Neuron (in vitro differentiated cells): ENCODE measurements around the gene MYL9.
A peak's percentile ranks its signal among the peaks of the same experiment; 100 is the strongest.
"Not testable (repeated sequence)": the region's sequence is repeated elsewhere in the genome, so short reads cannot be mapped to it uniquely, and the experiment has no call there.

Experiments used
- H2AFZ ChIP-seq: one replicate; pipeline ENCODE4 v1.6.1; 2013; ENCODE audit warnings: low read depth, mild to moderate bottlenecking, inconsistent platforms, low read length, moderate library complexity
- H3K27me3 ChIP-seq: one replicate; pipeline ENCODE4 v1.6.1; 2013; ENCODE audit warnings: low read length; ENCODE audit not compliant: insufficient read depth
- H3K36me3 ChIP-seq: one replicate; pipeline ENCODE4 v1.6.1; 2013; ENCODE audit warnings: low read length; ENCODE audit not compliant: insufficient read depth
- H3K4me1 ChIP-seq: one replicate; pipeline ENCODE4 v1.6.1; 2013; ENCODE audit warnings: low read length; ENCODE audit not compliant: insufficient read depth
- H3K4me3 ChIP-seq: 2 replicates; pipeline ENCODE4 v1.5.1; 2013; ENCODE audit warnings: mild to moderate bottlenecking, low read length, moderate library complexity
- H3K9me3 ChIP-seq: one replicate; pipeline ENCODE4 v1.6.1; 2013; ENCODE audit warnings: low read length

The MYL9 gene

DNA sequence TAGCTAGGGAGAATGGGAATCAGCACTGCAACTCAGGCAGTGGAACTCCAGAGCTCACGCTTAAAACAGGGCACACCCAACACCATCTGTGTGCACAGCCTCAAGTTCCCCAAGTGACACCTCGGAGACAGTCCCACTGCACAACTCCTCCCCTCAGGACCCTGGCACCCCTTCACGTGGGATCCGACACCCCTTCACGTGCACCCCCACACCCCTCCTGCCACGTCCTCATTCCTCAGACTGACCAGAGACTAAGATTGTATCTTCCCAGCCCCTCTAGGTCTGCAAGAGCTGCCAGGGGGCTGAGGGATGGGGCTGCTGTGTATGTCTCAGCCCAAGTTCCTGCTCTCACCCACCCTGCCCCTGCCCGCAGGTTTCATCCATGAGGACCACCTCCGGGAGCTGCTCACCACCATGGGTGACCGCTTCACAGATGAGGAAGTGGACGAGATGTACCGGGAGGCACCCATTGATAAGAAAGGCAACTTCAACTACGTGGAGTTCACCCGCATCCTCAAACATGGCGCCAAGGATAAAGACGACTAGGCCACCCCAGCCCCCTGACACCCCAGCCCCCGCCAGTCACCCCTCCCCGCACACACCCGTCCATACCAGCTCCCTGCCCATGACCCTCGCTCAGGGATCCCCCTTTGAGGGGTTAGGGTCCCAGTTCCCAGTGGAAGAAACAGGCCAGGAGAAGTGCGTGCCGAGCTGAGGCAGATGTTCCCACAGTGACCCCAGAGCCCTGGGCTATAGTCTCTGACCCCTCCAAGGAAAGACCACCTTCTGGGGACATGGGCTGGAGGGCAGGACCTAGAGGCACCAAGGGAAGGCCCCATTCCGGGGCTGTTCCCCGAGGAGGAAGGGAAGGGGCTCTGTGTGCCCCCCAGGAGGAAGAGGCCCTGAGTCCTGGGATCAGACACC is 7.6 kb downstream of the MYL9 start:
- H3K4me1 ChIP-seq, result no peaks in the 10 kb centered on the region
- H3K36me3 ChIP-seq, result no peaks in the 10 kb centered on the region
- H3K9me3 ChIP-seq, result no peaks in the 10 kb centered on the region
- H2AFZ ChIP-seq, result no peak overlapping the region
- H3K27me3 ChIP-seq, result no peaks in the 10 kb centered on the region
- no peak overlapping the region for H3K4me3 ChIP-seq

GRCh38 chr20:36549628-36549941 is 8.3 kb downstream of the MYL9 start:
- H3K27me3 ChIP-seq, result no peaks in the 10 kb centered on the region
- H3K36me3 ChIP-seq, result no peaks in the 10 kb centered on the region
- no peak overlapping the region for H3K4me3 ChIP-seq
- no peaks in the 10 kb centered on the region for H3K9me3 ChIP-seq
- no peak overlapping the region for H2AFZ ChIP-seq
- H3K4me1 ChIP-seq, result no peaks in the 10 kb centered on the region

- Histone ChIP-seq H3K36me3 (no peaks in the 10 kb centered on the region), H3K9me3 (no peaks in the 10 kb centered on the region), H3K4me1 (no peaks in the 10 kb centered on the region), H3K27me3 (no peaks in the 10 kb centered on the region), H2AFZ (no peak overlapping the region), H3K4me3 (no peak overlapping the region)
Measured at GRCh38 chr20:36549942-36550789, 8.8 kb downstream of the MYL9 start.

GRCh38 chr20:36550790-36551299 is 9.5 kb downstream of the MYL9 start:
- Histone ChIP-seq H3K4me1 (no peaks in the 10 kb centered on the region), H2AFZ (no peak overlapping the region), H3K9me3 (no peaks in the 10 kb centered on the region), H3K36me3 (no peaks in the 10 kb centered on the region), H3K4me3 (no peak overlapping the region), H3K27me3 (no peaks in the 10 kb centered on the region)

DNA sequence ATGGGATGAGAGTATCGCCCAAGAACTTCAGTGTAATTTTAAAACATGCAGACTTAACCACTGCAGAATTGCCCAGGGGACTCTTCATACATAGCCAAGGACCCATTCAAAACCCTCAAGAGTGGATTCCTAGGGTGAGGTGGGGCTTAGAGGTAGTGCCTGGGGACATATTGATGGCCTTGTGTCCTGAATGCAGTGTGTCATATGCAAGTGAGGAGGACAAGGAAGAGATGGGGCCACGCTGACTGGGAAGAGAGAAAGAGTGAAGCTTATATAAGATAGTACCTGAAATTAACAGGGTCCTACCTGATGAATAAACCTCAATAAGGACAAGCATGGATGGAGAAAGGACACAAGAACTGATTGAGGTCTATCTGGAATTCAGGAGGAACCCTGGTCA is 13.9 kb downstream of the MYL9 start:
- Histone ChIP-seq H2AFZ (no peak overlapping the region), H3K9me3 (no peaks in the 10 kb centered on the region), H3K4me1 (peaks cover 2% of the 10 kb centered on the region), H3K36me3 (no peaks in the 10 kb centered on the region), H3K4me3 (no peak overlapping the region), H3K27me3 (no peaks in the 10 kb centered on the region)

GRCh38 chr20:36562724-36563123 is 21.4 kb downstream of the MYL9 start:
- no peak overlapping the region for H2AFZ ChIP-seq
- no peaks in the 10 kb centered on the region for H3K4me1 ChIP-seq
- peaks cover 4% of the 10 kb centered on the region for H3K9me3 ChIP-seq

DNA sequence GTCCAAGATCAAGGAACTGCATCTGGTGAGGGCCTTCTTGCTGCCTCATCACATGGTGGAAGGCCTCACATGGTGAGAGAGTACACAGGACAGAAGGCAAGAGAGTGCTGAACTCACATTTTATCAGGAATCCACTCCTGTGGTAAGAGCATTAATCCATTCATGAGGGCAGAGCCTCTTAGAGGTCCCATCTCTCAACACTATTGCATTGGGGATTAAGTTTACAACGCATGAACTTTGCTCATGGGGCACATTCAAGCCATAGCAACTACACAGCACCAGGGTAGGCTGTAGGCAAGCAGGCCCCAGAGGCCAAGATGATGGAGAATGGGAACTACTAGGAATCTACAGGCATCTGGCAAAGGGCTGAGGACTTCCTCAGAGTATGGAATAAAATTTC is 22.1 kb downstream of the MYL9 start:
- no peak overlapping the region for H3K4me3 ChIP-seq
- H3K27me3 ChIP-seq, result no peaks in the 10 kb centered on the region
- H3K9me3 ChIP-seq, result peaks cover 4% of the 10 kb centered on the region
- H3K36me3 ChIP-seq, result no peaks in the 10 kb centered on the region
- H2AFZ ChIP-seq, result no peak overlapping the region
- H3K4me1 ChIP-seq, result no peaks in the 10 kb centered on the region

More at GRCh38 chr20:36562724-36563123, 21.4 kb downstream of the MYL9 start:
- no peaks in the 10 kb centered on the region for H3K36me3 ChIP-seq
- no peak overlapping the region for H3K4me3 ChIP-seq
- H3K27me3 ChIP-seq, result no peaks in the 10 kb centered on the region

DNA sequence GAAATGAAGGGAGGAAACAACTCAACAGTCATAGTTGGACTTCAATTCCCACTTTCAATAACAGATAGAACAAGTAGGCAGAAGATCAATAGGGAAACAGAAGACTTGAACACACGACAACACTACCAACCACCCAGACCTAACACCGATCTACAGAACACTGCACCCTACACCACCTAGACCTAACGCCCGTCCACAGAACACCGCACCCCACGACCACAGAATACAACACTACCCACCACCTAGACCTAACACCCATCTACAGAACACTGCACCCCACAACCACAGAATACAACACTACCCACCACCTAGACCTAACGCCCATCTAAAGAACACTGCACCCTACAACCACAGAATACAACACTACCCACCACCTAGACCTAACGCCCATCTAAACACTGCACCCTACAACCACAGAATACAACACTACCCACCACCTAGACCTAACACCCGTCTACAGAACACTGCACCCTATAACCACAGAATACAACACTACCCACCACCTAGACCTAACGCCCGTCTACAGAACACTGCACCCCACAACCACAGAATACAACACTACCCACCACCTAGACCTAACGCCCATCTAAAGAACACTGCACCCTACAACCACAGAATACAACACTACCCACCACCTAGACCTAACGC is 22.9 kb downstream of the MYL9 start:
- not testable (repeated sequence) for H3K9me3 ChIP-seq, H2AFZ ChIP-seq, H3K4me1 ChIP-seq, H3K27me3 ChIP-seq, H3K4me3 ChIP-seq, H3K36me3 ChIP-seq

GRCh38 chr20:36564726-36565121 is 23.4 kb downstream of the MYL9 start:
- H3K4me3 ChIP-seq, H3K27me3 ChIP-seq: not testable (repeated sequence)

GRCh38 chr20:36565520-36565919 is 24.2 kb downstream of the MYL9 start:
- Histone ChIP-seq H3K4me3 (no peak overlapping the region), H3K9me3 (peaks cover 4% of the 10 kb centered on the region), H3K36me3 (no peaks in the 10 kb centered on the region), H3K27me3 (no peaks in the 10 kb centered on the region), H3K4me1 (no peaks in the 10 kb centered on the region), H2AFZ (no peak overlapping the region)

More at GRCh38 chr20:36564726-36565121, 23.4 kb downstream of the MYL9 start:
- not testable (repeated sequence) for H3K9me3 ChIP-seq, H3K36me3 ChIP-seq, H3K4me1 ChIP-seq, H2AFZ ChIP-seq

- H3K4me3 ChIP-seq, result no peak overlapping the region
- no peaks in the 10 kb centered on the region for H3K36me3 ChIP-seq
- peaks cover 2% of the 10 kb centered on the region for H3K9me3 ChIP-seq
- H3K4me1 ChIP-seq, result peaks cover 17% of the 10 kb centered on the region
- no peaks in the 10 kb centered on the region for H3K27me3 ChIP-seq
- no peak overlapping the region for H2AFZ ChIP-seq
Measured at GRCh38 chr20:36569847-36570429, 28.6 kb downstream of the MYL9 start.

- H3K4me3 ChIP-seq, result peak overlapping the region; percentile 52
- no peaks in the 10 kb centered on the region for H3K27me3 ChIP-seq
- peak overlapping the region; percentile 28 for H2AFZ ChIP-seq
Measured at GRCh38 chr20:36571564-36572504, 30.5 kb downstream of the MYL9 start.

More at GRCh38 chr20:36571564-36572504, 30.5 kb downstream of the MYL9 start:
- H3K9me3 ChIP-seq, result no peaks in the 10 kb centered on the region
- H3K4me1 ChIP-seq, result peaks cover 26% of the 10 kb centered on the region
- no peaks in the 10 kb centered on the region for H3K36me3 ChIP-seq
